PC-3 (cell line): ENCODE results near the gene C9. TPM values are rescaled to one million over a fixed set of nuclear protein-coding genes. Genes with fewer than 3 reads are reported as not detected.

Experiments used
- ATAC-seq: fragments of 200-7000 bp; cut with Tn5 transposase; 2 replicates; pipeline ENCODE4 v1.9.1; 2020; ENCODE audit warnings: mild to moderate bottlenecking, moderate library complexity
- BruUV-seq: library from RNA; stranded (reverse); fragments of 400-500 nt; replicated peaks from 2 replicates; lab custom pipeline; 2021; lab: Mats Ljungman, UMichigan
- CTCF ChIA-PET: fragments of 300-600 bp; sonication (Branson Sonifier 250); formaldehyde crosslinking; loops from one replicate; lab custom pipeline; 2022; ENCODE audit warnings: antibody characterized with exemption; lab: Charles Lee
- POLR2A ChIA-PET: fragments of 300-600 bp; sonication (Branson Sonifier 250); formaldehyde crosslinking; loops from one replicate; lab custom pipeline; 2022; ENCODE audit warnings: antibody characterized with exemption; ENCODE audit not compliant: unreplicated experiment; lab: Charles Lee
- DNase-seq: peaks from one replicate; pipeline ENCODE4 v3.0.0-alpha.2; 2015
- H2AFZ ChIP-seq: fragments of 300-600 bp; sonication (generic); 2 replicates; pipeline ENCODE4 v1.6.0; 2016; ENCODE audit warnings: antibody characterized with exemption, low read length
- H3F3A ChIP-seq: fragments of 300-600 bp; sonication (generic); one replicate; pipeline ENCODE4 v1.6.0; 2017; ENCODE audit warnings: antibody characterized with exemption, low read length, control low read depth, mild to moderate bottlenecking; ENCODE audit not compliant: unreplicated experiment
- H3K27ac ChIP-seq: fragments of 300-600 bp; sonication (generic); 2 replicates; pipeline ENCODE4 v1.5.1; 2016; ENCODE audit warnings: mild to moderate bottlenecking, low read length
- H3K27me3 ChIP-seq: fragments of 300-600 bp; sonication (generic); 2 replicates; pipeline ENCODE4 v1.6.1; 2016; ENCODE audit warnings: low read length, mixed read lengths
- H3K36me3 ChIP-seq: fragments of 300-600 bp; sonication (generic); 2 replicates; pipeline ENCODE4 v1.6.1; 2016; ENCODE audit warnings: low read depth, mixed run types, low read length, mixed read lengths
- H3K4me1 ChIP-seq: fragments of 300-600 bp; sonication (generic); 2 replicates; pipeline ENCODE4 v1.5.1; 2016; ENCODE audit warnings: low read length; ENCODE audit not compliant: insufficient read depth
- H3K4me2 ChIP-seq: fragments of 300-600 bp; sonication (generic); 2 replicates; pipeline ENCODE4 v1.6.0; 2016; ENCODE audit warnings: low read length
- H3K4me3 ChIP-seq: fragments of 300-600 bp; sonication (generic); 2 replicates; pipeline ENCODE4 v1.5.1; 2016; ENCODE audit warnings: mild to moderate bottlenecking, low read length, mixed read lengths
- H3K79me2 ChIP-seq: fragments of 300-600 bp; sonication (generic); 2 replicates; pipeline ENCODE4 v1.6.1; 2017; ENCODE audit warnings: low read length, mixed read lengths
- H3K9ac ChIP-seq: fragments of 300-600 bp; sonication (generic); 2 replicates; pipeline ENCODE4 v1.6.0; 2016; ENCODE audit warnings: mild to moderate bottlenecking, low read length
- H3K9me2 ChIP-seq: fragments of 300-600 bp; sonication (generic); replicated peaks from 2 replicates; pipeline ENCODE4 v1.6.1; 2016; ENCODE audit warnings: mixed run types, low read length, mixed read lengths
- H3K9me3 ChIP-seq: fragments of 300-600 bp; sonication (generic); 2 replicates; pipeline ENCODE4 v1.6.1; 2016; ENCODE audit warnings: low read length, mixed read lengths
- H4K20me1 ChIP-seq: fragments of 300-600 bp; sonication (generic); 2 replicates; pipeline ENCODE4 v1.6.1; 2016; ENCODE audit warnings: low read length, mixed read lengths
- EZH2 ChIP-seq: fragments of 300-600 bp; sonication (generic); IDR thresholded peaks from one replicate; pipeline ENCODE4 v1.6.1; 2017; ENCODE audit warnings: antibody characterized with exemption, mild to moderate bottlenecking, low read length; ENCODE audit not compliant: unreplicated experiment
- EZH2phosphoT487 ChIP-seq: fragments of 300-600 bp; sonication (generic); IDR thresholded peaks from 2 replicates; pipeline ENCODE4 v1.6.1; 2018; ENCODE audit warnings: mild to moderate bottlenecking, antibody characterized with exemption, low read length, borderline replicate concordance
- intact Hi-C: fragments of 100-400 bp; cut with micrococcal nuclease; formaldehyde crosslinking; loops from 2 replicates; pipeline ENCODE4 v1.9.0; 2023
- total RNA-seq: library from RNA; depleted of rRNA; stranded (reverse); fragments of >200 nt; gene quantifications from 2 replicates; pipeline ENCODE4 v1.2.3, GENCODE V29; 2014
- TF ChIP-seq, protein P1 (sequence below): fragments of 300-600 bp; sonication (generic); conservative IDR thresholded peaks from 2 replicates; pipeline ENCODE4 v1.5.1; 2017; ENCODE audit warnings: antibody characterized with exemption, low read depth, mild to moderate bottlenecking, low read length

Gene C9
- total RNA-seq, 1 experiment from 2014 or later = not detected

DNA sequence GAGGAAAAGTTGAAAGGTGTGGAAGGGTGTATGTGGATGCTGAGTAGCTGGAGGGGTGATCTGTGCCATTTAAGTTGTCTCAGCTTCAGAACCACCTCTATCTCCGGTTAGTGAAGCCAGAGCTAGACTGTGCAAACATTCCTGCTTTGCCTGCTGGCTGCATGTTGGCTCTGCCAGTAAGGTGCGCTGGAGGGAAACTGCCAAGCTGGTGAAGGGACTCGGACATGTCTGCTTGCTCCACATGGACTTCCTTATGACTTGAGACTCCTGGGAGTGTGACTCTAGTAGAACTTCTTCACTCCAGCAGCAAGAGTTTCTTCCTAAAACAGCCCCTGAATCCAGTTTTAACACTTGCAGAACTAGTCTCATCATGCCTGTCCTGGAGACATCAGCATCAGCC lies 32.5 kb upstream of the C9 start:
- no peak for ATAC-seq
- ChIA-PET POLR2A (no interaction called here), CTCF (no interaction called here)
- intact Hi-C loops = no loop called here
- Histone ChIP-seq H3K9me3 (no peaks in the 10 kb centered on the region), H3F3A (no peaks in the 10 kb centered on the region), H3K36me3 (peaks cover 3% of the 10 kb centered on the region; the same call in 1 of the 2 replicates), H3K27ac (no peak overlapping the region), H3K4me1 (peaks cover 37% of the 10 kb centered on the region), H3K79me2 (peaks cover 13% of the 10 kb centered on the region), H3K4me3 (no peak overlapping the region), H3K4me2 (no peak overlapping the region), H3K27me3 (no peaks in the 10 kb centered on the region), H4K20me1 (no peaks in the 10 kb centered on the region), H2AFZ (no peak overlapping the region), H3K9ac (no peak overlapping the region), H3K9me2 (no peaks in the 10 kb centered on the region)
- TF ChIP-seq EZH2phosphoT487 (no peak), EZH2 (no peak)
- TF ChIP-seq, protein P1, sequence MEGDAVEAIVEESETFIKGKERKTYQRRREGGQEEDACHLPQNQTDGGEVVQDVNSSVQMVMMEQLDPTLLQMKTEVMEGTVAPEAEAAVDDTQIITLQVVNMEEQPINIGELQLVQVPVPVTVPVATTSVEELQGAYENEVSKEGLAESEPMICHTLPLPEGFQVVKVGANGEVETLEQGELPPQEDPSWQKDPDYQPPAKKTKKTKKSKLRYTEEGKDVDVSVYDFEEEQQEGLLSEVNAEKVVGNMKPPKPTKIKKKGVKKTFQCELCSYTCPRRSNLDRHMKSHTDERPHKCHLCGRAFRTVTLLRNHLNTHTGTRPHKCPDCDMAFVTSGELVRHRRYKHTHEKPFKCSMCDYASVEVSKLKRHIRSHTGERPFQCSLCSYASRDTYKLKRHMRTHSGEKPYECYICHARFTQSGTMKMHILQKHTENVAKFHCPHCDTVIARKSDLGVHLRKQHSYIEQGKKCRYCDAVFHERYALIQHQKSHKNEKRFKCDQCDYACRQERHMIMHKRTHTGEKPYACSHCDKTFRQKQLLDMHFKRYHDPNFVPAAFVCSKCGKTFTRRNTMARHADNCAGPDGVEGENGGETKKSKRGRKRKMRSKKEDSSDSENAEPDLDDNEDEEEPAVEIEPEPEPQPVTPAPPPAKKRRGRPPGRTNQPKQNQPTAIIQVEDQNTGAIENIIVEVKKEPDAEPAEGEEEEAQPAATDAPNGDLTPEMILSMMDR = no peak
- BruUV-seq = no TSS peak
- no peak for DNase-seq

DNA sequence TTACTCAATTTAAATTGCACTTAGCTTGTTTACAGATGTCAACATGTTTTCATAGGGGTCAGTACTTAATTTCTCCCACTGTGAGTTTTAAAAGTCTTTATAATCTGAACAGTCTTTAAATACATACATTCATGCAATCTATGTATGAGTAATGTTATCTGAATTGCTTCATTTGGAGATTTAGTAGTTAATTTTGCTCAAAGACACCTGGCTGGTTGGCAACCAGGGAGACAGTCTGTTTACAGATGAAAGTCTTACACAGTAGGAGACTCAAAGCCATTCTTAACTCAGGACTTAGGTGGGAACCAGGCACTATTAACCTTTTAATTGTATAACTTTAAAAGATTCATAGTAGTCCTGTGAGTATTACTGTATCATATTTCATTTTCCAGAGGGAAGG lies 31.2 kb upstream of the C9 start:
- ChIA-PET POLR2A (no interaction called here), CTCF (interaction anchor here (0.6 to 0.7 kb wide), 3 partner anchors 8 to 29 kb away, joined by 3 to 7 read pairs (median 6); partner anchors contain the start of gene DAB2)
- no peak overlapping the region for H2AFZ ChIP-seq
- no peaks in the 10 kb centered on the region for H3K9me3 ChIP-seq
- no peaks in the 10 kb centered on the region for H3F3A ChIP-seq
- DNase-seq (peak; percentile 23), ATAC-seq (no peak)
- peak overlapping the region; percentile 52 for H3K27ac ChIP-seq
- H3K4me3 ChIP-seq = no peak overlapping the region
- no peaks in the 10 kb centered on the region for H3K9me2 ChIP-seq
- H3K4me2 ChIP-seq = peak overlapping the region; percentile 33
- H3K4me1 ChIP-seq = peaks cover 37% of the 10 kb centered on the region
- H3K9ac ChIP-seq = no peak overlapping the region
- peaks cover 13% of the 10 kb centered on the region for H3K79me2 ChIP-seq
- peaks cover 10% of the 10 kb centered on the region for H3K36me3 ChIP-seq
- H4K20me1 ChIP-seq = no peaks in the 10 kb centered on the region
- intact Hi-C loops = no loop called here
- no peak for TF ChIP-seq EZH2phosphoT487
- BruUV-seq = no TSS peak
- H3K27me3 ChIP-seq = no peaks in the 10 kb centered on the region

DNA sequence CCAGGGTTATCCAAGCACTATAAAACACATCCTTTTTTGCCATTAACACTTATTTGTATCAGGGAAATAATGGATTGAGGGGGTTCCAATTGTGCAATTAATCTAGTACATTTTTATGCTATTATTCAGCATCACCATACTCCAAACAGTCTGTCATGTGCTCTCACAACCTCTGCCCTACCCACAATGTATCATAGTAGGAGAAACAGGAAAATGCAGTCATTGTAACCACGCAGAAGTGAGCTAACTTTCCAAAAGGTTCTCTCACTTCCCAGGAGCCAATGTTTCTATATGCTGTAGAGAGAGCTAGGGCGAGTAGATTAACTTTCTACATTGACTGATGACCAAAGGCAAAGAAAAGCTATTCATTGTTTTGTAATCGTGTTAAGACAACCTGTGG lies 30.7 kb upstream of the C9 start:
- ATAC-seq (peak; percentile 52), DNase-seq (peak; percentile 74)
- Histone ChIP-seq H3K9me3 (no peaks in the 10 kb centered on the region), H3K27ac (peak overlapping the region; percentile 52), H2AFZ (no peak overlapping the region), H4K20me1 (no peaks in the 10 kb centered on the region), H3K4me1 (peaks cover 35% of the 10 kb centered on the region), H3K36me3 (peaks cover 10% of the 10 kb centered on the region), H3K4me3 (no peak overlapping the region), H3F3A (no peaks in the 10 kb centered on the region), H3K79me2 (peaks cover 13% of the 10 kb centered on the region), H3K9me2 (no peaks in the 10 kb centered on the region), H3K9ac (no peak overlapping the region), H3K4me2 (peak overlapping the region; percentile 33), H3K27me3 (no peaks in the 10 kb centered on the region)
- BruUV-seq = no TSS peak
- TF ChIP-seq EZH2phosphoT487 (no peak), EZH2 (no peak)
- TF ChIP-seq, protein P1 = no peak
- intact Hi-C loops = no loop called here
- POLR2A ChIA-PET = no interaction called here
- CTCF ChIA-PET = interaction anchor here (0.6 to 0.7 kb wide), 3 partner anchors 8 to 30 kb away, joined by 3 to 7 read pairs (median 6); partner anchors contain the start of gene DAB2
